SK-N-DZ (cell line): ENCODE results near the gene FUT8. TPM values are rescaled to one million over a fixed set of nuclear protein-coding genes. Genes with fewer than 3 reads are reported as not detected.

ENCODE experiments used
- DNase-seq: peaks from one replicate; pipeline ENCODE4 v3.0.0-alpha.2; 2015; ENCODE audit warnings: low spot score
- polyA plus RNA-seq, 2 experiments: library from polyadenylated mRNA; depleted of rRNA; stranded (reverse); fragments of >200 nt; gene quantifications; 2 replicates each; pipeline ENCODE4 v1.2.3, GENCODE V29; 2014

Gene FUT8
- polyA plus RNA-seq (2014; cell fraction: cytosol; rRNA removed): 33.0 and 36.5 TPM in 2 replicates
- 11.0 and 16.6 TPM in 2 replicates for polyA plus RNA-seq (2014; cell fraction: nucleus; rRNA removed)

GRCh38 chr14:65412032-65412846, at the start of gene FUT8:
TSS of gene FUT8 (plus strand) at chr14:65412730. CDS start at chr14:65561564, 148,834 bp downstream.
- DNase-seq: peak; percentile 89

- no peak for DNase-seq
Measured at GRCh38 chr14:65366802-65367565, 45.5 kb upstream of the FUT8 start.

DNA sequence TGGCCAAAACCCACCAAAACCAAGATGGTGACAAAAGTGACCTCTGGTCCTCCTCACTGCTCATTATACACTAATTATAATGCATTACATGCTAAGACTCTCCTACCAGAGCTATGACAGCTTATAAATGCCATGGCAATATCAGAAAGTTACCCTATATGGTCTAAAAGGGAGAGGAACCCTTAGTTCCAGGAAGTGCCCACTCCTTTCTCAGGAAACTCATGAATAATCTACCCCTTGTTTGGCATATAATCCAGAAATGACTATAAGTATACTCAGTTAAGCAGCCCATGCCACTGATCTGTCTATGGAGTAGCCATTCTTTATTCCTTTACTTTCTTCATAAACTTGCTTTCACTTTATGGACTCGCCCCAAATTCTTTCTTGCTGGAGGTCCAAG, 43.0 kb upstream of the FUT8 start:
- DNase-seq: no peak

GRCh38 chr14:65370801-65371248, 41.7 kb upstream of the FUT8 start:
- no peak for DNase-seq

GRCh38 chr14:65371784-65372183, 40.7 kb upstream of the FUT8 start:
- no peak for DNase-seq

GRCh38 chr14:65373016-65373670, 39.4 kb upstream of the FUT8 start:
- no peak for DNase-seq

DNA sequence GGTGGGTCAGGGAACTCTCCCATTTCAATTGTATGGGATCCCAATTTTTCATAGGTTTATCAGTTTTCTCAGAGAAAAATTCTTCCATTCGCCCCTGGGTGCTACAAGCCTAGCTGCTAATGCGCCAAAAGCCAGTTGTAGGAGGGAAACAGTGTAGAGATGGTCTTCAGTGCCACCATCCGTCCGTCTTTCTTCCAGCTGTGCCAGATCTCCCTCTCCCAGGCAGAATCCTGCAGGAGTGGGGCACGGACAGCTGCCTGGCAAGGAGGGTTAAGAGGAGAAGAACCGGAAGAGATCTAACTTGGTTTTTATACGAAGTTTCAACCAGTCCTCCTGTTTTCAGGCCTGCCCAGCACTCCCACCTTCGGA, 38.9 kb upstream of the FUT8 start:
- no peak for DNase-seq

DNA sequence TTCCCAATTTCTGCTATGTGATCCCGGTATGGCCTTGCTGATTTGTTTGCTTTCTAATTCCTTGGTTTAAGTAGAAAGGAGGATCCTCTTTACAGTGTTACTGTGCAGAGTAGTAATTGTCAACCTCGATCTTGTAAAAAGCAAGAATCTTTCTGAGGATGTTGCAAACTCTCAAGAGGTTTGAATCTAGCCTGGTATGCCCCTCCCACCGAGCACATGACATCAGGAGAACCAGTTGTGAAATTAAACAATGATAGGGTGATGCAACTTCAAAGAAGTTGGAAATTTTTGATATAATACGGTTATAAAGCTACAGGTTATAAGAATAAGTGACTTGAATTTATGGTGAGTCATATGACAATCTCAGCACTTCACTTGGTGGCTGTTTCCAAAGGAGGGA, 35.0 kb upstream of the FUT8 start:
- DNase-seq: no peak

GRCh38 chr14:65382586-65382985, 29.9 kb upstream of the FUT8 start:
- no peak for DNase-seq

- no peak for DNase-seq
Measured at GRCh38 chr14:65387171-65387570, 25.4 kb upstream of the FUT8 start.

- no peak for DNase-seq
Measured at GRCh38 chr14:65387628-65388027, 24.9 kb upstream of the FUT8 start.

- DNase-seq: no peak
Measured at GRCh38 chr14:65392296-65392695, 20.2 kb upstream of the FUT8 start.

- DNase-seq: no peak
Measured at GRCh38 chr14:65396082-65396910, 16.2 kb upstream of the FUT8 start.

DNA sequence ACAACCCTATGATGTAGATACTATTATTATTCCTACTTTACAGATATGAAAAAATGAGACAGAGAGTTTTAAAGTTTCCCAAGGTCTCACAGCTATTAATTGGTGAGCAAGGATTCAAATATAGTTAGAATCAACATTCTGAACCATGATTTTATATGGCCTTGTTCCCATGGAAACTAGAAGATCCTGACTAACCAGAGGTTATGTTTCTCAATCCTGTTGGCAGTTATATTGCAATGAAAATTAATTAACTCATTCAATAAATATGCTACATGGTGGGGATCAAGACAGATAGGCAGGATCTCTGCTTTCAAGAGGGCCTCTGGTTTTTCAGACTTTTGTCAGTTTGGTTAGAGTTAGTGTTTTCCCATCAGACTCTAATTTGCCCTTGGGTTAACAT, 9.3 kb upstream of the FUT8 start:
- no peak for DNase-seq

DNA sequence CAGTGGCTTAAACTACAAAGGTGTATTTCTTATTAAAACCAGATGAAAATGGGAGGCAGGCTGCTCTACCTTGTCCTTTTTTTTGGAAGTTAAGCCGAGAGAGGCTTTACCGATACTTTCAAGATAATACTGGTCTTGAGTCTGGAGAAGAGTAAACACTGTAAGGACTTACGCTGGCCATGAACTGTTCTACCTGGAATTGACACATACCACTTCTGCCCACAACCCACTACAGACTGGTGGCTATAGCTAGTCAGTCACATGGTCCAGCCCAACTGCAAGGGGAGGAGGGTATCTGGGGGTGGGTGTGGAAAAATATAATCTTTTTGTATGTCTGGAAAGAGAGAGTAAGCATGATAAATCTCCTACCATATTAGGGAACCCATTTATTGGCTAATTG, 4.4 kb upstream of the FUT8 start:
- no peak for DNase-seq

- no peak for DNase-seq
Measured at GRCh38 chr14:65410640-65411039, 1.9 kb upstream of the FUT8 start.

DNA sequence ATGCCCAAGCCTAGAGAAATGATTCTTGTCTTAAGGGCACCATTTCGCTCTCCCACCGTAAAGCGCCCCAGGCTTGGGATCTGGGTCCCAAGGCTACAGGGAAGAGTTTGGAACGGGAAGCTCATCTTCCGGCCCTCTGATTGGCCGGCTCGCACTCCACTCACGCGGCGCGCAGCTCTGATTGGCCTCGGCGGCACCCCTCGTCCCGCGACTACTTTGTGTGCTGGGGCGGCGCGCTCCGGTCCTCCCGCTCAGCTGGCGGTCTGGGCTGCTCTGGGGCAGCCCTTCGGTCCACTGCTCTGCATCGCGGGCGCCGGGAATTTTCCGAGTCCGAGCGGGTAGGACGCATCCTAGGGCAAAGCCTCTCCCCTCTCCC, 886 bp upstream of the FUT8 start:
- peak; percentile 88 for DNase-seq

DNA sequence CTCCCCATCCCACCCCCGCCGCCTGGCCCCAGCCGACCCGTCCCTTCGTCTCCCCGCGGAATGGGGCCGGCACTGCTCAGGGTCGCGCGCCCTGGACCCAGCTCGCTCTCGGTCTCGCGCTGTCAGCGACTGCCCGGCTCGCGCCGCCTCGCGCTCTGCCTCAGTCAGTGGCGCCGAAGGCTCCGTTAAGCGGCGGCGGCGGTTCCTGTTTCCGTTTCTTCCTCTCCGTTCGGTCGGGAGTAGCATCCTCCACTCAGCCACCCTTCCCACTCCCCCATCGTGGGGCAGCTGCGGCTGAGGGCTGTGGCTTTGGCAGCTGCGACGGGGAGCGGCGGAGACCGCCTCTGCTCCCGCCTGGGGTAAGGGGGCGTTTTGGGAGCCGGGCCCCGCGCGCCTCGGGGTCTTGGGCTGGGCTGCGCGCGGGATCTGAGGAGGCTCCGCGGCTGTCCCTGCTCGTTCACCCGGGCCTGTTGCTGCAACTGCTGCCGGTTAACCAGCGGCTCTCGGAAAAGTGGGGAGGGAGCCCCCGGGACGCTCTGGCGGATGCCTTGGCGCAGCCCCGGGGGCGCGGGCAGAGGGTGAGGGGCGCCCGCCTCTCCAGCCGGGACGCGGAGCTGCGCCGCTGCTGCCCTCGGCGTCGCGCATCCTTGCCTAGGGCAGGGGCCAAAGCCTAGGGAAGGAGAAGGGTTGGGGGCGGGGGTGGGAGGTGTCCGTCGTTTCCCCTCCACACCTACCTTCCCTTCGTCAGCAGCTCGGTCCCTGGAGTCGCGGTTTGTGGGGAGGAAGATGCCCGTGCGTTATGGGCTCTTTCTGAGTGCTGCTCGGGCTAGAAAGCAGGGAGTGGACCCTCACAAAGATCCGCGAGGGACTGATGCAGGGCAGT, 567 bp downstream of the FUT8 start:
- peak; percentile 38 for DNase-seq

DNA sequence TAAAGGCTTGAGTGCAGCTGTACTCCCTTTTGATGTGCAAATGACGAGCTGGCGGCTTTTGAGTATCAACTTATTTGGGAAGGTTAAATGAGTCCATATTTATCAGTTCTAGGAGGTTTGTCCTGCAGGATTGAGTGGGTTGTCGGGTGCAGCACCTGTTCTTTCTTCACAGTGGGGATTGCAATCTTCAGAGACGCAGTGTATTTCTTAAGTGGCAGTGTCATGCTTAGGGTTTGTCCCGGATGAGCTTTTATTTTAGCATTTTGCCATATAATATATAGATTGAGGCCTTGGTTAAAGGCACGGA, 1.2 kb downstream of the FUT8 start:
- no peak for DNase-seq

DNA sequence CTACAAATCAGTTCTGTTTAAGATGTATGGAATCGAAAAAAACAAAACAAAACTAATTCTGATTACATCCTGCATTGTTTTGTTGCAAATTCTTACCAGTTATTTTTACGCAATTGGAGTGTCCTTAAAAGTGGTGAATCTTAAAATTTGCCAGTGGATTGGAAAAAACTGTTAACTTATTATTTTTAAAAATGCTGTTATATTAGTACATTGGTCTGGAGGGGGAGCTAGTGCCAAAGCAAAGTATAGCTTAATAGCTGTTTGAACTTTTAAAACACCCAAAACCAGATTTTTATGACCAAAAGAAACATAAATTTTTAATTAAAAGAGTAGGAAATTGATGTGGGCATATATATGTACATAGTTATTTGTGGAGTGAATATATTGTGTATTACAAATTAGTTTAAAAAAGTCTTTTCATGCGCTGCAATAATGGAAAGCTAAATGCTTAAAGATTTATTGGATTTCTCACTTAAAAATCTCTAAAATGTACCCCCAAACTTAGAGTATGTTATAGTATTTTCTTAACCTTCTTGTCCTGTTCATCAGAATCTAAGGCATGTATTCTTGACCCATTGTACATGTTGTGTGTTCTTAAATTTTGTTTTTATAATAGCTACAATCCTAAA, 2.5 kb downstream of the FUT8 start:
- DNase-seq: peak; percentile 12
